GM12878 (cell line): ENCODE data around the gene BTBD9. TPM values are rescaled to one million over a fixed set of nuclear protein-coding genes. Genes with fewer than 3 reads are reported as not detected.

Experiments
- ATAC-seq: fragments of 200-7000 bp; cut with Tn5 transposase; 3 replicates; pipeline ENCODE4 v1.9.1; 2020; ENCODE audit warnings: mild to moderate bottlenecking, moderate library complexity
- BruUV-seq: library from RNA; stranded (reverse); fragments of 400-500 nt; replicated peaks from 2 replicates; lab custom pipeline; 2021; lab: Mats Ljungman, UMichigan
- CTCF ChIA-PET: fragments of 300-600 bp; sonication (Branson Sonifier 250); formaldehyde crosslinking; extraction: SDS; loops from one replicate; lab custom pipeline; 2021; ENCODE audit warnings: inconsistent platforms; lab: Yijun Ruan, JAX
- POLR2A ChIA-PET: fragments of 350-600 bp; formaldehyde crosslinking; extraction: SDS; loops from one replicate; lab custom pipeline; 2021; ENCODE audit warnings: inconsistent platforms; lab: Charles Lee
- RAD21 ChIA-PET: fragments of 300-600 bp; sonication (Branson Sonifier 250); formaldehyde crosslinking; loops from one replicate; lab custom pipeline; 2023; ENCODE audit warnings: antibody characterized with exemption; ENCODE audit not compliant: unreplicated experiment; lab: Charles Lee
- SMC1A ChIA-PET: fragments of 300-600 bp; sonication (Branson Sonifier 250); formaldehyde crosslinking; loops from one replicate; lab custom pipeline; 2023; ENCODE audit not compliant: unreplicated experiment, uncharacterized antibody; lab: Charles Lee
- DNase-seq: peaks from one replicate; pipeline ENCODE4 v3.0.0-alpha.2; 2011; ENCODE audit warnings: low read depth, low spot score
- FAIRE-seq: peaks from 3 replicates; lab custom pipeline; 2011; peaks lifted over from hg19 to GRCh38; lab: Jason Lieb, UNC
- H2AFZ ChIP-seq: 2 replicates; pipeline ENCODE4 v1.6.0; 2011; ENCODE audit warnings: low read depth, low read length, control low read depth; ENCODE audit not compliant: control insufficient read depth
- H3K27ac ChIP-seq: 2 replicates; pipeline ENCODE4 v1.5.1; 2011; ENCODE audit warnings: control low read depth; ENCODE audit not compliant: control insufficient read depth, insufficient read depth
- H3K27me3 ChIP-seq, 2 experiments: replicated peaks in 1 of 2; 2 replicates each; pipeline versions ENCODE4 v1.6.0 to v1.6.1; 2011; ENCODE audit warnings: low read length in 1 of 2; ENCODE audit not compliant: control insufficient read depth in 2 of 2, insufficient read depth in 2 of 2
- H3K36me3 ChIP-seq, 2 experiments: 2 replicates each; pipeline ENCODE4 v1.5.1; 2011; ENCODE audit warnings: low read length in 1 of 2; ENCODE audit not compliant: control insufficient read depth in 2 of 2, insufficient read depth in 2 of 2
- H3K4me1 ChIP-seq: 2 replicates; pipeline ENCODE4 v1.6.1; 2011; ENCODE audit warnings: mild to moderate bottlenecking, low read length, moderate library complexity, mixed read lengths; ENCODE audit not compliant: control insufficient read depth, insufficient read depth
- H3K4me2 ChIP-seq: 2 replicates; pipeline ENCODE4 v1.6.0; 2011; ENCODE audit warnings: control low read depth; ENCODE audit not compliant: control insufficient read depth, insufficient read depth
- H3K4me3 ChIP-seq: fragments of 200-600 bp; sonication (generic); 2 replicates; pipeline ENCODE4 v1.5.1; 2016
- H3K79me2 ChIP-seq: 2 replicates; pipeline ENCODE4 v1.6.0; 2011; ENCODE audit warnings: low read length; ENCODE audit not compliant: control insufficient read depth, insufficient read depth
- H3K9ac ChIP-seq: 2 replicates; pipeline ENCODE4 v1.8.0; 2011; ENCODE audit warnings: low read length, control low read depth, mixed read lengths; ENCODE audit not compliant: control insufficient read depth, insufficient read depth
- H3K9me3 ChIP-seq: replicated peaks from 3 replicates; pipeline ENCODE4 v1.5.1; 2011; ENCODE audit warnings: mild to moderate bottlenecking, low read length; ENCODE audit not compliant: control insufficient read depth, insufficient read depth
- H4K20me1 ChIP-seq: 2 replicates; pipeline ENCODE4 v1.6.0; 2011; ENCODE audit not compliant: control insufficient read depth, insufficient read depth
- USF2 ChIP-seq: IDR thresholded peaks from 2 replicates; pipeline ENCODE4 v1.6.1; 2011; ENCODE audit warnings: low read depth, low read length, improper control_type of control experiment, borderline replicate concordance
- WRNIP1 ChIP-seq: IDR thresholded peaks from 2 replicates; pipeline ENCODE4 v1.6.1; 2011; ENCODE audit warnings: low read depth, low read length, improper control_type of control experiment, borderline replicate concordance
- ZNF592 ChIP-seq: fragments of 450-650 bp; IDR thresholded peaks from 2 replicates; pipeline ENCODE4 v1.6.1; 2017; ENCODE audit warnings: mild to moderate bottlenecking, moderate library complexity
- WGBS: methylation state at CpG from one replicate; pipeline ENCODE4 v1.1.6; 2016; ENCODE audit warnings: low lambda C conversion rate; ENCODE audit not compliant: insufficient replicate concordance, insufficient coverage; ENCODE audit errors: missing lambda C conversion rate; 5-methylcytosine and 5-hydroxymethylcytosine counted together
- in situ Hi-C: fragments of 300-500 bp; cut with MboI; formaldehyde crosslinking; loops from 9 replicates; pipeline ENCODE4 v1.14.3; 2018; ENCODE audit warnings: mixed read lengths
- intact Hi-C: fragments of 100-400 bp; cut with micrococcal nuclease; formaldehyde crosslinking; loops from one replicate; pipeline ENCODE4 v1.14.2; 2022; ENCODE audit not compliant: unreplicated experiment
- polyA plus RNA-seq, 11 experiments: library from polyadenylated mRNA; depleted of rRNA in 4 of 11; unstranded in 6 of 11; stranded (reverse) in 5 of 11; fragments of >200 nt; fragmentation: Nextera tagmentation in 4 of 11; fragmentation: Illumina TruSeq in 1 of 11; extraction: Ambion mirVana in 4 of 11; extraction: Trizol in 1 of 11; gene quantifications; 1 replicate in 1 of 11; 2 replicates in 10 of 11; pipeline versions ENCODE4 v1.2.1 to v1.2.3, GENCODE V29; 2011 to 2016; ENCODE audit warnings: inconsistent platforms in 2 of 11, missing spikeins in 2 of 11, low read depth in 1 of 11
- total RNA-seq, 4 experiments: library from RNA; depleted of rRNA in 3 of 4; stranded (reverse); fragments of >200 nt in 3 of 4; fragmentation: Illumina TruSeq in 1 of 4; extraction: Trizol in 1 of 4; gene quantifications; 2 replicates each; pipeline versions ENCODE4 v1.2.1 to v1.2.3, GENCODE V29; 2013 to 2021

Gene BTBD9
- total and polyA plus RNA-seq, 10 of the 15 experiments (the other 5 are each of a cell fraction or from before 2014, with no cell fraction given): 0.22 to 8.6 (median 4.6) TPM

GRCh38 chr6:38400764-38401163 is 239.0 kb downstream of the BTBD9 start:
- ChIA-PET CTCF (no interaction called here), POLR2A (no interaction called here), RAD21 (no interaction called here), SMC1A (no interaction called here)
- Histone ChIP-seq H3K36me3 (no peaks in the 10 kb centered on the region), H3K27ac (no peak overlapping the region), H3K4me3 (no peak overlapping the region), H3K4me1 (no peaks in the 10 kb centered on the region), H3K9me3 (no peaks in the 10 kb centered on the region), H4K20me1 (no peaks in the 10 kb centered on the region), H3K79me2 (no peaks in the 10 kb centered on the region), H3K9ac (no peak overlapping the region), H2AFZ (no peak overlapping the region), H3K27me3 (no peaks in the 10 kb centered on the region), H3K4me2 (no peak overlapping the region)
- WGBS: 37% methylated on average over 1 of the region's 1 CpG
- FAIRE-seq: no peak
- ATAC-seq: no peak
- in situ Hi-C loops (no loop called here), intact Hi-C loops (no loop called here)
- no peak for DNase-seq
- TF ChIP-seq USF2: no peak
- BruUV-seq: no TSS peak

- ChIA-PET RAD21 (no interaction called here), SMC1A (no interaction called here), POLR2A (no interaction called here), CTCF (interaction anchor here (0.6 kb wide), 3 partner anchors 36 to 1273 kb away, joined by 3 read pairs; no protein-coding TSS in a partner anchor)
- TF ChIP-seq WRNIP1 (no peak), ZNF592 (no peak)
- FAIRE-seq (no peak), ATAC-seq (no peak), DNase-seq (no peak)
- in situ Hi-C loops: no loop called here
- H3K79me2 ChIP-seq: no peaks in the 10 kb centered on the region
- no peak overlapping the region for H3K9ac ChIP-seq
- BruUV-seq: no TSS peak
- no peak overlapping the region for H3K4me3 ChIP-seq
- H3K36me3 ChIP-seq: no peaks in the 10 kb centered on the region
- no peak overlapping the region for H3K27ac ChIP-seq
- 92% methylated on average over 3 of the region's 3 CpGs for WGBS
- no peaks in the 10 kb centered on the region for H3K4me1 ChIP-seq
- H3K27me3 ChIP-seq: no peaks in the 10 kb centered on the region
- intact Hi-C loops: no loop called here
- H3K9me3 ChIP-seq: no peaks in the 10 kb centered on the region
- H2AFZ ChIP-seq: no peak overlapping the region
- no peaks in the 10 kb centered on the region for H4K20me1 ChIP-seq
- no peak overlapping the region for H3K4me2 ChIP-seq
Observed at GRCh38 chr6:38400101-38400500, 239.6 kb downstream of the BTBD9 start.
